Peyer's patch (tissue), 4 donors: ENCODE results near the gene IRAK2.

Experiments
- POLR2A ChIP-seq, 2 donors: fragments of 450-650 bp; IDR thresholded peaks; one replicate each; pipeline ENCODE4 v1.5.1; 2017; ENCODE audit warnings: antibody characterized with exemption in 2 of 2, mild to moderate bottlenecking in 2 of 2, moderate library complexity in 2 of 2
- TF ChIP-seq, protein P1 (sequence below), 6 experiments: fragments of 450-650 bp in 4 of 6; fragments of 200-600 bp in 2 of 6; sonication (generic) in 1 of 6; IDR thresholded peaks; one replicate each; pipeline ENCODE4 v1.5.1; 2017 to 2019; ENCODE audit warnings: antibody characterized with exemption in 6 of 6, mild to moderate bottlenecking in 3 of 6, moderate library complexity in 1 of 6

DNA sequence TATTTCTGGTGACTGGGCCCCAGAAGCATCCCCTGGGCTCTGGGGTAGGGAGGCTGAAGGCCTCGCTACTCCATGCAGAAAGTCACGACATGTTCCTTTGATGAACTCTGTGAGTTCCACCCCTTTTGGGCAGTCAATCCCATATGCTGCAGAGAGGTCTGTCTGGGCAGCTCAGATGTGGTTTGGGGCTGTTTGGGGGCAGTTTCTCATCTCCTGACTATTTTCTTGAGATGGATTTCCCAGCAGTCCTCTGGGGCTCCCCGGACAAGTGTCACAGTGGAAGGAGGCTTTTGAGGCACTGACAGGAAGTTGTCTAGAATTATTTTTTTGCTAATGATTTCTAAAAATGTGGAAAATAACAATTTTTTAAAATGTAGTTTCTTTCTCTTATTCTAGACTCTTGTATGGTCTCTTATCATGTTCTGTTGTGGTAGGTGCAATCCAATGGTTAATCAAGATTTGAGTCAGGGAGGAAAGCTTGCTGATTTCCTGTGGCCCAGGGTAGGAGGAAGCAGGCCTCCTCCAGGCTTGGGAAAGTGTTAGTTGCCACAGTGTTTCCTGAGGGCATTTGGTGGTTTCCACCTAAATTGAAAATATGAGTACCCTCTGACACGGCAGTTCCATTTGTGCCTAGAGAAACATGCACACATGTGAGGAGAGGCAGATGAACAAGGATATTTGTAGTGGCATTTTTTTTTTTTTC lies 63.7 kb downstream of the IRAK2 start:
- no peak for TF ChIP-seq POLR2A (IDR thresholded peaks at IDR 0.05)
- TF ChIP-seq, protein P1, sequence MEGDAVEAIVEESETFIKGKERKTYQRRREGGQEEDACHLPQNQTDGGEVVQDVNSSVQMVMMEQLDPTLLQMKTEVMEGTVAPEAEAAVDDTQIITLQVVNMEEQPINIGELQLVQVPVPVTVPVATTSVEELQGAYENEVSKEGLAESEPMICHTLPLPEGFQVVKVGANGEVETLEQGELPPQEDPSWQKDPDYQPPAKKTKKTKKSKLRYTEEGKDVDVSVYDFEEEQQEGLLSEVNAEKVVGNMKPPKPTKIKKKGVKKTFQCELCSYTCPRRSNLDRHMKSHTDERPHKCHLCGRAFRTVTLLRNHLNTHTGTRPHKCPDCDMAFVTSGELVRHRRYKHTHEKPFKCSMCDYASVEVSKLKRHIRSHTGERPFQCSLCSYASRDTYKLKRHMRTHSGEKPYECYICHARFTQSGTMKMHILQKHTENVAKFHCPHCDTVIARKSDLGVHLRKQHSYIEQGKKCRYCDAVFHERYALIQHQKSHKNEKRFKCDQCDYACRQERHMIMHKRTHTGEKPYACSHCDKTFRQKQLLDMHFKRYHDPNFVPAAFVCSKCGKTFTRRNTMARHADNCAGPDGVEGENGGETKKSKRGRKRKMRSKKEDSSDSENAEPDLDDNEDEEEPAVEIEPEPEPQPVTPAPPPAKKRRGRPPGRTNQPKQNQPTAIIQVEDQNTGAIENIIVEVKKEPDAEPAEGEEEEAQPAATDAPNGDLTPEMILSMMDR (IDR thresholded peaks at IDR 0.05), result no peak
